Activated CD4-positive, CD25-positive, alpha-beta regulatory T cell treated with anti-CD3 and anti-CD28 coated beads, Interleukin-2, amount 50 U/mL, for 16 hours (primary cell): ENCODE measurements around the gene CHCHD6.

Source experiments
- DNase-seq: peaks from one replicate; pipeline ENCODE4 v3.0.0-alpha.2; 2020; ENCODE audit warnings: low read depth, low spot score

The CHCHD6 gene

GRCh38 chr3:126921085-126921824 is 217.2 kb downstream of the CHCHD6 start:
- no peak for DNase-seq

GRCh38 chr3:126922466-126922865 is 218.4 kb downstream of the CHCHD6 start:
- no peak for DNase-seq

GRCh38 chr3:126923423-126923822 is 219.4 kb downstream of the CHCHD6 start:
- DNase-seq: no peak

- no peak for DNase-seq
These were observed 219.9 kb downstream of the CHCHD6 start for GRCh38 chr3:126923895-126924294.

GRCh38 chr3:126924458-126924857 is 220.4 kb downstream of the CHCHD6 start:
- DNase-seq: no peak

GRCh38 chr3:126925411-126926171 is 221.6 kb downstream of the CHCHD6 start:
- DNase-seq: no peak

GRCh38 chr3:126926684-126927400 is 222.8 kb downstream of the CHCHD6 start:
- DNase-seq: no peak

- no peak for DNase-seq
These were observed 223.3 kb downstream of the CHCHD6 start for GRCh38 chr3:126927401-126927750.

- no peak for DNase-seq
These were observed 223.8 kb downstream of the CHCHD6 start for GRCh38 chr3:126927846-126928245.

GRCh38 chr3:126928921-126929474 is 225.0 kb downstream of the CHCHD6 start:
- no peak for DNase-seq

- DNase-seq: no peak
These were observed 227.0 kb downstream of the CHCHD6 start for GRCh38 chr3:126930936-126931600.

GRCh38 chr3:126931806-126932187 is 227.8 kb downstream of the CHCHD6 start:
- DNase-seq: no peak

GRCh38 chr3:126932188-126932931 is 228.3 kb downstream of the CHCHD6 start:
- no peak for DNase-seq

- DNase-seq: no peak
These were observed 230.0 kb downstream of the CHCHD6 start for GRCh38 chr3:126934031-126934531.

- no peak for DNase-seq
These were observed 231.0 kb downstream of the CHCHD6 start for GRCh38 chr3:126934991-126935390.

- no peak for DNase-seq
These were observed 231.9 kb downstream of the CHCHD6 start for GRCh38 chr3:126935756-126936509.

- no peak for DNase-seq
These were observed 232.9 kb downstream of the CHCHD6 start for GRCh38 chr3:126936853-126937425.

- DNase-seq: no peak
These were observed 233.5 kb downstream of the CHCHD6 start for GRCh38 chr3:126937533-126937932.

GRCh38 chr3:126937973-126938372 is 233.9 kb downstream of the CHCHD6 start:
- DNase-seq: no peak
